ENCODE data around the gene ALKBH6.

ALKBH6 gene

DNA sequence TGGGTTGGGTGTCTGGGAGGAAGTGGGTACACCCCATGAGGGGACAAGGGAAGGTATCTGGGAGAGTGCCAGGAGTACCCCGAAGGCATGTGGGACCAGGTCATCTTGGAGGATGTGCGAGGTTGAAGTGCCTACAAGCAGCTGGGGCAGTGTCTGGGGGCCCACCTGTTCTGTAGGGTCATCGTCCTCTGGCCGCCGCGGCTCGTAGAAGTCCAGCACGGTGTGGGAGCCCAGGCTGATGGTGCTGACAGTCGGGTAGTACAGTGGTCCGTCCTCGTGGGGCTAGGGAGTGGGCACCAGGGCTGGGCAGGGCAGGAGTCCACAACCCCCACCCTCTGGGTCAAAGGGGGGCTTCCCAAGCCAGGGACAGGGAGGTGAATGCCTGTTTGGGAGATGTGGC, 3.6 kb downstream of the ALKBH6 start:
- no peak for DNase-seq (ENCODE audit: low read depth)
- no peak overlapping the region for H3K4me3 ChIP-seq (ENCODE audit: low read length)
- TF ChIP-seq, protein P1, sequence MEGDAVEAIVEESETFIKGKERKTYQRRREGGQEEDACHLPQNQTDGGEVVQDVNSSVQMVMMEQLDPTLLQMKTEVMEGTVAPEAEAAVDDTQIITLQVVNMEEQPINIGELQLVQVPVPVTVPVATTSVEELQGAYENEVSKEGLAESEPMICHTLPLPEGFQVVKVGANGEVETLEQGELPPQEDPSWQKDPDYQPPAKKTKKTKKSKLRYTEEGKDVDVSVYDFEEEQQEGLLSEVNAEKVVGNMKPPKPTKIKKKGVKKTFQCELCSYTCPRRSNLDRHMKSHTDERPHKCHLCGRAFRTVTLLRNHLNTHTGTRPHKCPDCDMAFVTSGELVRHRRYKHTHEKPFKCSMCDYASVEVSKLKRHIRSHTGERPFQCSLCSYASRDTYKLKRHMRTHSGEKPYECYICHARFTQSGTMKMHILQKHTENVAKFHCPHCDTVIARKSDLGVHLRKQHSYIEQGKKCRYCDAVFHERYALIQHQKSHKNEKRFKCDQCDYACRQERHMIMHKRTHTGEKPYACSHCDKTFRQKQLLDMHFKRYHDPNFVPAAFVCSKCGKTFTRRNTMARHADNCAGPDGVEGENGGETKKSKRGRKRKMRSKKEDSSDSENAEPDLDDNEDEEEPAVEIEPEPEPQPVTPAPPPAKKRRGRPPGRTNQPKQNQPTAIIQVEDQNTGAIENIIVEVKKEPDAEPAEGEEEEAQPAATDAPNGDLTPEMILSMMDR (conservative IDR thresholded peaks at IDR 0.05; ENCODE audit: low read length), result no peak

DNA sequence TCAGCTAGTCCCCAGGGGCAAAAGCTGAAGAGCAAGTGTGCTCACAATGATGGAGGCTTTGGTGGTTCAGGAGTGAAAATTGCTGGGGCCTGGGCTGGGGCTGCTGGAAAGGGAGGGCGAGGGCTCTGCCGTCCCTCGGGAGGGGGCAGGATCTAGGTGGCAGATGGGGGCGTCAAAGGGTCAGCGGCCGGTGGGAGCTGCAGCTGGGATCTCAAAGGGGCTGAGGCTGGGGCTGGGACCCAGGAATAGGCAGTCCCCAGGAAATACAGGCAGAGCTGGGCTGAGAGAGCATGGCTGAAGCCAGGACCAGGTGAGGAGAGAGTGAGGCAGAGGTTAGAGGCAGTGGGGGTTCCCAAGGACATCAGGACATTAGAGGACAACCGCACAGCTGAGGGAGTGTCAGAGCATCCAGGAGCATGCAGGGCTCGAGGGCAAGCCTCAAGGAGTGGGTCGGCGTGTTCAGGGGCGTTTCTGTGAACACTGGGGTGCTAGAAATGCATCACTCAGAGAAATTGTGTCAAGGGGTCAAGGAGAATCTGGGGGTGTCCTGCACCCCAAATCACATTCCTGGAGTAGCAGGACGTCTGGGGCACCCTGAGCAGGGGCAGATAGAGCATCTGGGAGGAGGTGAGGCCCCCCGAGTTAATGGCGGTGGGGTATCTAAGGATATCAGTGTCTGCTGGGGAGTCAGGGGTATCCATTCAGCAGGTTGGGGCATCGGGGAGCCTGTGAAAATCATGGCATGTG, 4.2 kb downstream of the ALKBH6 start:
- H3K4me3 ChIP-seq (ENCODE audit: low read length), result peak overlapping the region; percentile 57
- TF ChIP-seq, protein P1 (conservative IDR thresholded peaks at IDR 0.05; ENCODE audit: low read length), result no peak
- DNase-seq (ENCODE audit: low read depth), result no peak

DNA sequence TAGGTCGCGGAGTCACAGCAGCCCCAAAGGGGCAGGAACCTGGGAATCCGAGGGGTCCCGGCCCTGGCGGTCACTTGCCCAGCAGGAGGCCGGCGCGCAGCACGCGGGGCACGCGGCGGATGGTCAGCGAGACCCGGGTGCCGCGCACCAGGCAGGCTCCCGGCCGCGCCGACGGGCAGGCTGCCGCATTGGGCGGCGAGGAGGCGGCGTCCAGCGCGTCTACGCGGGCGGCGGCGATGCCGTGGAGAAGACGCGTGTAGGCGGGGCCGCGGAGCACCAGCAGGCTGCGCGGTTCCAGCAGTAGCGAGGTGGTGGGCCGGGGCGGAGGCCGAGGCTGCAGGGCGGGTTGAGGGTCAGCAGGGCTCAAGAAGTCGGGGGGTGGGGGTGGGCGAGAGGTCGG, 4.8 kb downstream of the ALKBH6 start:
- TF ChIP-seq, protein P1 (conservative IDR thresholded peaks at IDR 0.05; ENCODE audit: low read length), result no peak
- peak overlapping the region; percentile 57 for H3K4me3 ChIP-seq (ENCODE audit: low read length)
- peak; percentile 51 for DNase-seq (ENCODE audit: low read depth)

DNA sequence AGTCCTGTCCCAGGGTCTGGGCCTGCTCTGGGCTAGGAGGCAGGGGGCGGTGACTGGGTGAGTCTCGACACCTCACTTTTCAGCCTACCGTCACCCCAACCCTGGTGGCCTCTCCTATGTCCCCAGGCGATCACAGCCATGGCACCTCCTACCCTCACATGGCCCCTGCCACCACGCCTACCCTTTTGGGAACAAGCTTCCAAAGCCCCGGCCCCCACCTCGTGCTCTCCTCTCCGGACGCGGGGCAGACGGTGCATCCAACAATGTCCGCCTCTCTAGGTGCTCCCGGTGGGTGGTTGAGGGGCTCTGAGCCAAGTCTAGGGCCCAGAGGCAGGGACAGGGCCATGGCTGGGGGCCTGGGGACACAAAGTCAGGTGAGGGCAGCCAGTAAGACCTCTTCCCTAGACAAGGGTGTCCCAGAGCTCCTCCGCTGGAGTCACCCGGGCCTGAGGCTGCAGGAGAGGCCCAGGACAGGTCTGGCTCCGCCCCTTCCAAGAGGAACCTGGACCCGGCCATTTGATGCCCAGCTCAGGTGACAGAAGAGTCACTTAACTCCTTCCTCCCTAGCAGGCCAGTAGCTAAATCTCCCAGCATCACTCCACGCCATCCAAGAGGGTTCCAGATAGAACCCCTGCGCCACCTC, 5.6 kb downstream of the ALKBH6 start, which contains the start of gene SYNE4:
SYNE4 (minus strand) TSS at position 478 of the 643 bp plus-strand sequence; CDS start at position 346, 132 bp downstream.
- TF ChIP-seq, protein P1 (conservative IDR thresholded peaks at IDR 0.05; ENCODE audit: low read length), result no peak
- H3K4me3 ChIP-seq (ENCODE audit: low read length), result peak within 1 kb of the TSS; percentile 57
- DNase-seq (ENCODE audit: low read depth), result no peak

DNA sequence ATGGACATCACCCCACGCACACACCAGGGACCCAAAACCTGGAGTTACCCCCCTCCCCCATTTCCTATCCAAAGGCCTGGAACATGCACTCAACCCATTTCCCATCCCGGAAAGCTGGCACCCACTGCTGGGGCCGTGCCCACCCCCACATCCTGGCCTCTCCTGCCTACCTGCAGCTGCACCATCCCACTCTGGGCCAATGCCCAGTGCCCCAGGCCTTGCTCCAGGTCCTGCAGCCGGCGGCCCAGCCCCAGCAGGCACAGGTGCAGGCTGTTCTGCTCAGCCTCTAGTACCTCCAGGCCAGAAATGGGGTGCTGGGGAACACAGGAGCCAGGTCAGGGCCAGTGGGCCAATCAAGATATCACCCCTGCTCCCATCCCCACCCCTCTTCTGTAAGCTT, 7.1 kb downstream of the ALKBH6 start:
- DNase-seq (ENCODE audit: low read depth), result no peak
- TF ChIP-seq, protein P1 (conservative IDR thresholded peaks at IDR 0.05; ENCODE audit: low read length), result no peak
- H3K4me3 ChIP-seq (ENCODE audit: low read length), result no peak overlapping the region

DNA sequence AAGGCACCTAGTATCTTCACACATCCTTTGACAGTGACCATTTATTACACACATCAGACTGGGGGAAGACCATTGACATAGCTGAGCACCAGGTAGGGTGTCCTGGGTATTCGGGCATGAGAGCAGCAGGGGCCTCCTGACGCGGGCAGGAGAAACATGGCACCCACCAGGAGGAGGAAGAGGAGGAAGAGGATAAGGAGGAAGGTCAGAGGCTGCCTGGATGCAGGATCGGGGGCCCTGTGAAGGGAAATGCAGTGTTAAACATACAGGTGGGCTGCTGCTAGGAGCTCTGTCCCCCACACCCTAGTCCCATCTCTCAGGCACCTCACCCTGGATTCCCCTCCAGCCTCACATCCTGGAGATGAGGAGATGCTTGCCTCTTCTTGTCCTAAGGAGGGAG, 10.7 kb downstream of the ALKBH6 start:
- TF ChIP-seq, protein P1 (conservative IDR thresholded peaks at IDR 0.05; ENCODE audit: low read length), result no peak
- no peak for DNase-seq (ENCODE audit: low read depth)
- H3K4me3 ChIP-seq (ENCODE audit: low read length), result no peak overlapping the region

DNA sequence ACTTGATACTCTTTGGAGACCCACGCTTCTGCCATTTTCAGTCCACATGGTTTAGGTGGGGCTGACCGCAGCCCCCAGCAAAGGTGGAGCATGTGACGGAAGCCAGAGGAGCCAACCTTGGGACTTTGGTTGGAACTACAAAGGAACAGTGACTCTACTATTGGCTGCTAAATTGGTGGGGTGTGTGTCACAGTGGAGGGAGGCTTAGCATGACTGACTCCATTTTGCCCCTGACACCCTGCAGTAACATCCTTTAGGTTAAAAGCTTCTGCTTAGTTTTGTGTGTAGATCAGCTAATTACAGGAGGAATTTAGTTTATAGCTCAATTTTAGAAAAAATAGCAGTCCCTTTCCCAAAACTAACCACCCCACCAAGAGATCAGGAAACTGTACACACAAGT, 12.4 kb downstream of the ALKBH6 start:
- DNase-seq (ENCODE audit: low read depth), result no peak
- H3K4me3 ChIP-seq (ENCODE audit: low read length), result no peak overlapping the region
- TF ChIP-seq, protein P1 (conservative IDR thresholded peaks at IDR 0.05; ENCODE audit: low read length), result no peak

Measured in AG10803 (cell line).